Muscle of back (tissue), 11 donors: ENCODE measurements around the gene MAD1L1. TPM values are rescaled to one million over a fixed set of nuclear protein-coding genes. Genes with fewer than 3 reads are reported as not detected.
A peak's percentile ranks its signal among the peaks of the same experiment; 100 is the strongest.

Experiments used
- DNase-seq, 3 donors: peaks; one replicate each; pipeline versions ENCODE4 v3.0.0 to v3.0.0-alpha.2; 2013
- polyA plus RNA-seq, 10 donors: library from polyadenylated mRNA; unstranded; fragments of 120-200 nt; gene quantifications; one replicate each; pipeline ENCODE4 v1.2.1, GENCODE V29; 2013; ENCODE audit not compliant: insufficient read length in 10 of 10

Gene MAD1L1
- polyA plus RNA-seq, 10 donors, result 15.4 to 25.7 (median 22.0) TPM

DNA sequence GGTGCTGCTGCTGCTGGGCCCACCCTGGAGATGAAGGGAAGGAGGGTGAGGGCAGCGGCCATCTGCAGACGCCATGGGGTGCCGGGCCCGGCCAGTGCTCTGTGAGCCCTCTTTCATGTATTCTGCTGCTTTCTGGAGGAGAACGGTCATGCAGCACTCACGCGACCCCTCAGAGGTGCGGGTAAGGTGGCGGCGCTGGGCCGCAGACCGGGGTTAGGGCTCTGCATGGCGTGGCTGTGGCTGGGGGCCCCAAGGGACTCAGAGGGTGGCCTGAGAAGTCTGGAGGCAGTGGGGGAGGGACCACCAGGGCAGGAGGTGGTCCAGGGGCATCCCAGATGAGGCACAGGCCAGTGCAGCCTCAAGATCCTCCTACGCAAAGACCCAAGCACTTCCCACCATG lies 287.2 kb downstream of the MAD1L1 start:
- DNase-seq, result no peak

GRCh38 chr7:1944619-1945210 lies 288.0 kb downstream of the MAD1L1 start:
- DNase-seq, result no peak

DNA sequence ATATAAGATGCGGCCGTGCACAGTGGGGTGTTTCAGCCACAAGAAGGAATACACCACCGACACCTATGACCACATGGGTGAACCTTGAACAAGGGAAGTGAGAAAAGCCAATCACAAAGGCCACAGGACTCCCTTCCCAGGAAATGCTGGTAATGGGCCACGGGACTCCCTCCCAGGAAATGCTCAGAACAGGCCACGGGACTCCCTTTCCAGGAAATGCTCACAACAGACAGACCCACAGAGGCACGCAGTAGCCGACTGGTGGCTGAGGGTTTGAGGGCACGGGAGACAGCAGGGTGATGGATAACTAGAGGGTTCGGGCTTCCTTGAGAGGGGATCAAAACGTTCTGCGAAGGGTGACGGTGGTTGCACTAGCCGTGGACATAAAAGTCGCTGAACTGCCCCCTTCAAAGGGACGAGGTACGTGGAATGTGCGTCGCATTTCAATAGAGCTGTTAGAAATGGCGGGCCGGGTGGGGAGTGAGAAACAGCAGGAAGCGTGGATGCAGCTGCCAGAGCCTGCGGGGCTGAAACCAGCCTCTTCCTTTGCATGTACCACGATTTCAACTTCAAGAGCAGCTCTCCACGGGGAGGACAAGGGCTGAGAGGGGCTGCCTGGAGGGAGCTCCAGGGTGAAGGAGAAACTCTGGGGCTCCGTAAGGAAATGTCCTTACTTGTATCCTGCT lies 288.7 kb downstream of the MAD1L1 start:
- DNase-seq, result no peak

DNA sequence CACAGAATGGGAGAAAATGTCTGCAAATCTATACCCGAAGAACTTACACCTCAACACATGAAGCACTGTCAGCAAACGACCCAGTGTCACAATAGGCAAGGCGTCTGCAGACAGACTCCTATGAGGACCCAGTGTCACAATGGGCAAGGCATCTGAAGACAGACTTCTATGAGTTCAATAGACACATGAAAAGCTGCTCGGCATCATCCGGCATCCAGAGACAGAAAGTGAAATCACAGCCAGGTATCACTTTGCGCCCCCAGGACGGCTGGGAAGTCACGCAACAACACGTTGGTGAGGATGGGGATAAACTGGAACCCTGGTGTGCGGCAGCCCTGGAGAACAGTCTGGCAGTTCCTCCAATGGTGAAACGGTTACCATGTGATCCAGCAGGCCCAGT lies 289.4 kb downstream of the MAD1L1 start:
- no peak for DNase-seq

- DNase-seq, result no peak
Observed at GRCh38 chr7:1942941-1943289, 289.8 kb downstream of the MAD1L1 start.

- no peak for DNase-seq
Observed at GRCh38 chr7:1942243-1942940, 290.4 kb downstream of the MAD1L1 start.

- DNase-seq, result no peak
Observed at GRCh38 chr7:1941464-1942242, 291.1 kb downstream of the MAD1L1 start.

DNA sequence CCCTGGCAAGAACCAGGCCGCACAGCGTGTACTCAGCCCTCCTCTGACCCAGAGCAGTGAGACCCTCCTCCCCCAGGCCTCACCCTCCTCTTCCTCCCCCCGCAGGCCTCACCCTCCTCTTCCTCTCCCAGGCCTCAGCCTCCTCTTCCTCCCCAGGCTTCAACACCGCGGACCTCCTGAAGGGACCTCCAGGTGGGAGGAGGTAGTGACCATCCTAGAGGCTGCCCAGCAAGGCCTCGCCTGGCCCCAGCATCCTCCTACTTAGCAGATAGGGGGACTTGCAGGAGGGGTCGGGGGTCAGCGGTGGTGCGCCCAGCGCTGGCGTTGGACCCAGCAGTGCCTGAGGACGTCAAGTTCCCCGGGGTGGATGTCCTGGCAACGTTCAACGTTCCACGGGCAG lies 291.9 kb downstream of the MAD1L1 start:
- no peak for DNase-seq

DNA sequence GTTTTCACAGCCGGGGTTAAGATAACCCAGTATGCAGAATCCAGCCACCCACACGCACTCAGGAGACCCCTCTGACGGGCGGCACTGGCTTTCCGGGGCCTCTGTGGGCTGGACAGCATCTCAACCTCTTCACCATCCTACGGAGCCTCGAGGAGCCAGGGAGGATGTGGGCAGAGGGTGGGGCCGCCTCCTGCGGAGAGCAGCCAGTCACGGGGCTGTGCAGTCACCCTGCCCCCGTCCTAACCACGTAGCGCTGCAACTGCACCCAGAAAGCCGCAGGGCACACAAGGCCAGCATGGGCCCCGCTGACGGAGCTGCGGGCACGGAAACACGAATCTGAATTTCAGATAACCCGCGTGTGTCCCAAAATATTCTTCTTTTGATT lies 292.4 kb downstream of the MAD1L1 start:
- peak in 2 of 3 donors; percentile 26 to 48 for DNase-seq

DNA sequence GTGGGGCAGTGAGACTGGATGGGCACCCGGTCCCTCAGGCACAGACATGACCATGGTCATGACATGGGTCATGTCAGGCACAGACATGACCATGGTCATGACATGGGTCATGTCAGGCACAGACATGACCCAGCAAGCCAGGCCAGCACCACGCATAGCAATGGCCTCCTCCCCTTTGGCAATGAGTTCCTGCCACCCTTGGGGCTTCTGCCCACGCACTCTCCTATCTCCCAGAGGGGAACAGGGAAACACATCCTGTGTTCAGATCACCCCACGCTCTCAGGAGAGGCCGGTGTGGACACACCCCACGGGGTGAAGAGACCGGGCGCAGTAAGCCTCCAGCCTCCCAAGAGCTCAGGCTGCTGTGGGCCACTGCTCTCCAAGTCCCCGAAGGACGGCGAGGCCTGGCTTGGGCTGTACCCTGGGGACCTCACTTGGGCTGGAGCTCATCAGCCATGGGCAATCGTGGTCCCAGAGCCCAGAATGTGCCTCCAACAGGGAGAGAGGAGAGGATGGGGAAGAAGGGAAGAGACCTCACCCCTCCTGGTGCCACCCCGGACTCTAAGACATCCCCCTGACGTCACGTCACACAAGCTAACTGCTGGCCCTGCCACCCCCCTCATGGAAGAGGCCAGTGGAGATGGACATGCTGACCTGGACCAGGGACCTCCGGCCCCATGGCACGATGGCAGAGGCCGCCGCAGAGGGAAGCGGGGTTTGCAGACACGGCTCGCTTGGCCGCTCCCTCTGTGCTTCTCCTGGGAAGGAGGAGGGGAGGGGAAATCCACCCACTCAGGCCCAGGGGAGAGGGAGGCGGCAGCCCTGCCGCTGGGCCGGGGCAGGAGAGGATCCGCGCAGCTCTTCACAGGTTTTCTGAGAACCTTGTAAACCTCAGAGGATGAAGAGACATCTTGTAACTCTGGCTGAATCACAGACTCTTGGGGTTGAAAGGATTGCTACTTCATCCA lies 293.0 kb downstream of the MAD1L1 start:
- no peak for DNase-seq

DNA sequence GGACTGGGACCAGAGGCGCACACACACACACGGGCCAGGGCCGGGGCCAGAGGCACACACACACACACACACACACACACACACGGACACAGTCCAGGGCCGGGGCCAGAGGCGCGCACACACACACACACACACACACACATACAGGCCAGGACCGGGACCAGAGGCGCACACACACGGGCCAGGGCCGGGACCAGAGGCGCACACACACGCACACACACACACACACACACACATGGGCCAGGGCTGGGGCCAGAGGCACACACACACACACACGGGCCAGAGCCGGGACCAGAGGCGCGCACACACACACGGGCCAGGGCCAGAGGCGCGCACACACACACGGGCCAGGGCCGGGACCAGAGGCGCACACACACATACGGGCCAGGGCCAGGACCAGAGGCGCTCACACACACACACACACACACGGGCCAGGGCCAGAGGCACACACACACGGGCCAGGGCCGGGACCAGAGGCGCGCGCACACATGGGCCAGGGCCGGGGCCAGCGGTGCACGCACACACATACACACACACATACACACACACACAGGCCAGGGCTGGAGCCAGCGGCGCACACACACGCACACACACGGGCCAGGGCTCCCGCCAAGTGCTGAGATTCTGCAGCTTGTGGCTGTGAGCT lies 293.8 kb downstream of the MAD1L1 start:
- DNase-seq, result no peak

DNA sequence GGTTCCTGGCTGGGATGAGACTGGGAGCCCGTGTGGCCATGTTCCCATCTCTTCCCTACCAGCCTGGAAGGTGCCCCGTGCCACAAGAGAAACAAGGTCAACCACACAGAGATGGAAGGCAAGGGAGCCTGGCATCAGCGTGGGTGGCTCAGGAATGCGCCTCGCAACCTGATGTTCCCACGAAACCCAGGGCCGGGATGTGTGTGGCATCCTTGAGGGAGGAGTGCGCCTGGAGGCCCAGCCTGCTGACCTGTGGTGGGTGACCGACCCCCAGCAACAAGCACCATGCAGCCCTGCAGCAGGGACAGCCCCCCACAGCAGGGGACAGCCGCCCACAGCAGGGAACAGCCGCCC lies 295.5 kb downstream of the MAD1L1 start:
- DNase-seq, result no peak

DNA sequence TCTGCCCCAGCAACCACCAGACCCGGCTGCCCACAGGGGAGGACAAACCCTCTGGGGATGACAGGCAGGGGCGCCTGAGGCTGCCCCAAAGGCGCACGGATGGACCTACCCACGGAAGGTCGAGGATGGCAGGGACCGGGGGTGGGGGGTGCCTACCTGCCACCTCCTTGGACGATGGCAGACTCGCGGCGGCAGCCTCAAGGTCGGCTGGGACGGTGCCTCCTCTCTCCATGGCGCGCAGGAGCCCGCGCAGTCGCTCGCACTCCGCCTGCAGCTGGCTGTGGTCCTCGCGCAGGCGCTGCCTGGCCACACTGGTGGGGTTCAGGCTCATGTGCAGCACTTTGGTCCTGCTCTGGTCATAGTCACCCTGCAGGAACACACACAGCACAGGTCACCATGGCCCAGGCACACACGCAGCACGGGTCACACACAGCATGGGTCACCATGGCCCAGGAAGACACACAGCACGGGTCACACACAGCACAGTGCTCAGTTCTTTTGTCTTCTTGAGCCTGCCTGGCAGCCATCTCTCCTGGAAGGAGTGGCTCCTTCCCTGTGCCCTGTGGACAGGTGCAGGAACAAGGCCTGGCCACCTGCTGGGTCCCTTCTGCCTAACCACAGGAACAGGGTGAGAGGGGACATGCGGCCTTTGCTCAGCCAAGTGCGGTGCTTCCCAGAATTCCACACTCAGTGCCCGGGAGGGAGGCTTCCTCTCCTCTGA lies 296.1 kb downstream of the MAD1L1 start:
- DNase-seq, result no peak

- no peak for DNase-seq
Observed at GRCh38 chr7:1936006-1936310, 296.8 kb downstream of the MAD1L1 start.

DNA sequence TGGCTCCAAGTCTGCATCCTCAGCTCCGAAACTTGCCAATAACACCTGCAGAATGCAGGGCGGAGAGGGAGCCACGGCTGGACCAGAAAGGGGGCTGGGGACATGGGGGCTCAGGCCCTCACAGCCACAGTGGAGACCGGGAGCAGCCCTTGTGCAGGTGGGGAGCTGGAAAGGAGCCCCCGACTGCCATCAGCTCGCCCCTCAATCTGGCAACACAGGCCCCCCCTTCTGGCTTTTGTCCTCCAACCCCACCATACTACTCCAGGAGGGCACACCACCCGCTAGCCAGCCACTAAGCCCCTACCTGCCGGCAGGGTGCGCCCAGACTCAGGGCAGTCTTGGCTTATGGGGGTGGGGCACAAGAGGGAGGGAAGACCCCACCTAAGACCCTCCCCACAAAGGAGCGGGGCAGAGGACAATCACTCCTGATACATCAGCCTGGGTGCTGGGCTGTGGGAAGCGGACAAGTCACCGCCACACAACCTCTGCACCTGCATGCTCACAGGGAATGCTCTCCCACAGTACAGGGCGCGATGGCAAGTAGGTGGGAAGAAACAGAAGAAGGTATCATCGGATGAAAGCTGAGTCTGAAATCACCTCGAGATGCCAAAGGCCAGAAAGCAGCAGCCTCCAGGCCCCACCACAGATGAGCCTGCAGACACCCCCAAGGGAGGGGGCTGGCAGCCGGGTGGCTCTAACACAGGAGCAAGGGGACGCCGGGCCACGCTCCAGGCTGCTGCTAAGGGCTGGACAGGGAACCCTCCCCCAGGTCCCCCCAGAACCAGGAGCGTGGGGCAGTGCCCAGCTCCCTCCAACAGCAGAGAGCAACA lies 297.4 kb downstream of the MAD1L1 start:
- no peak for DNase-seq

GRCh38 chr7:1934756-1935155 lies 298.0 kb downstream of the MAD1L1 start:
- DNase-seq, result no peak

- DNase-seq, result no peak
Observed at GRCh38 chr7:1934017-1934416, 298.7 kb downstream of the MAD1L1 start.

GRCh38 chr7:1933066-1933750 lies 299.5 kb downstream of the MAD1L1 start:
- no peak for DNase-seq

DNA sequence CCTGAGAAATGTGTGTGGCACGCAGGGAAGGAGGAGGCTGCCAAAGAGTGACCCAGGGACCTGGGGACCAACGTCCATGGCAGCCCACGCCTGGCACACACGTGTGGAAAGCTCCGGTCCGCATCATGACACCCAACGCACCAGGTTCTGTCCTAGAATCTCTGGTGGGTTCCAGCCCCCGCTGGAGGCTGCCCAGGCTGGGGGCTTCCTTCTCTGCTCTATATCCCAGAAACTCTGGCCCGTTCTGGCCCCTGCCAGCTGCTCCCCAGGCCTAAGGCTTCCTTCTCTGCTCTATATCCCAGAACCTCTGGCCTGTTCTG lies 300.8 kb downstream of the MAD1L1 start:
- no peak for DNase-seq
